ENCODE measurements around the gene UNC5A. TPM values are rescaled to one million over a fixed set of nuclear protein-coding genes. Genes with fewer than 3 reads are reported as not detected.

UNC5A gene
- total and polyA plus RNA-seq, 7 donors: 0.03 to 0.25 (median 0.10) TPM; not detected in 4

DNA sequence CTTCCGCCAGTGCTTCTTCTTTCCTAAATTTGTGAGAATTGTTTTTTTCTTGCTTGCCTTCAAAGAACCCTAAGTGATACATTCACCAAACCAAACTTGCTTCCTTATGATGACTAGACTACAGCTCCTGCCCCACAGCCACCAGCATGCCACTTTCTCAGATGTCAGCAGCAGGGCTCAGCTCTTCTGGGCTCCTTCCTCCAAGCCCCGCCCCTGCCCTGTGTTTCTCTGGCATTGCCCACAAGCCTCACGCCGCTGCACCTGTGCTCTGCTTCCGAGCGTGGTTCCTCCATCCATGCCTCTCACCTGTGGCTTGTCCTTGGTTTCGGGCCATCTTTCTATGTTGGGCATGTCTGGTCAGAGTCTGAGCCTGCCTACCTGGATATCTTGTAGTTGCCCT is 10.6 kb downstream of the UNC5A start:
- Histone ChIP-seq H3K9me3 (no peaks in the 10 kb centered on the region), H3K4me1 (no peaks in the 10 kb centered on the region), H3K36me3 (ENCODE audit: insufficient read depth in 1 of 2, low read depth in 1 of 2) (no peaks in the 10 kb centered on the region), H3K27me3 (ENCODE audit: insufficient read depth in 3 of 3, low read length in 2 of 3) (peaks cover 0 to 70% (median 21%) of the 10 kb centered on the region in 3 donors), H3K4me3 (no peak overlapping the region), H3K27ac (no peak overlapping the region)
- intact Hi-C loops (cut with DNase I): no loop called here
- TF ChIP-seq, protein P1, sequence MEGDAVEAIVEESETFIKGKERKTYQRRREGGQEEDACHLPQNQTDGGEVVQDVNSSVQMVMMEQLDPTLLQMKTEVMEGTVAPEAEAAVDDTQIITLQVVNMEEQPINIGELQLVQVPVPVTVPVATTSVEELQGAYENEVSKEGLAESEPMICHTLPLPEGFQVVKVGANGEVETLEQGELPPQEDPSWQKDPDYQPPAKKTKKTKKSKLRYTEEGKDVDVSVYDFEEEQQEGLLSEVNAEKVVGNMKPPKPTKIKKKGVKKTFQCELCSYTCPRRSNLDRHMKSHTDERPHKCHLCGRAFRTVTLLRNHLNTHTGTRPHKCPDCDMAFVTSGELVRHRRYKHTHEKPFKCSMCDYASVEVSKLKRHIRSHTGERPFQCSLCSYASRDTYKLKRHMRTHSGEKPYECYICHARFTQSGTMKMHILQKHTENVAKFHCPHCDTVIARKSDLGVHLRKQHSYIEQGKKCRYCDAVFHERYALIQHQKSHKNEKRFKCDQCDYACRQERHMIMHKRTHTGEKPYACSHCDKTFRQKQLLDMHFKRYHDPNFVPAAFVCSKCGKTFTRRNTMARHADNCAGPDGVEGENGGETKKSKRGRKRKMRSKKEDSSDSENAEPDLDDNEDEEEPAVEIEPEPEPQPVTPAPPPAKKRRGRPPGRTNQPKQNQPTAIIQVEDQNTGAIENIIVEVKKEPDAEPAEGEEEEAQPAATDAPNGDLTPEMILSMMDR (IDR thresholded peaks at IDR 0.05): no peak
- peak in 1 of 2 donors; percentile 18 for DNase-seq
- ATAC-seq: no peak
- WGBS, 3 donors: 74 to 83% (median 80%) methylated on average over 7 of the region's 7 CpGs

DNA sequence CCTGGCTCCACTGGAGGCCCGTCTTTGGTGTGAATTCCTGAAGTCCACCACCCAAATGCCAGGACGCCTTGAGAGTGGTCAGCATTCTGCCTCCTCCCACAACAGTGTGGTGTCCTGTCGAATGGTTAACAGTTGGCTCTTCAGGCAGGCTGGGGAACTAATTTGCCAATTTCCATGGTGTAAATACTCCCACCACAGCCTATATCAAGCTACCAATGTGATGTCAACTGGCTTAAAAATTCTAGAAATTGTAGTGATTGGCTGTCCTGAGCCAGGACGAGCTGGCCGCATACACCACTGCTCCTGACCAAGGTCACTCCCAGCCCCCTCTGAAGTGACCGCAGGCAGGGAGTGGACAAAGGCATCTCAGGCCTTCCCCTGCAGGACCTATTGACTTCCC is 11.1 kb downstream of the UNC5A start:
- no peak for ATAC-seq
- WGBS, 3 donors: 79 to 81% (median 79%) methylated on average over 6 of the region's 6 CpGs
- Histone ChIP-seq H3K9me3 (no peaks in the 10 kb centered on the region), H3K36me3 (ENCODE audit: insufficient read depth in 1 of 2, low read depth in 1 of 2) (no peaks in the 10 kb centered on the region), H3K27me3 (ENCODE audit: insufficient read depth in 3 of 3, low read length in 2 of 3) (peaks cover 0 to 65% (median 17%) of the 10 kb centered on the region in 3 donors), H3K4me3 (no peak overlapping the region), H3K4me1 (no peaks in the 10 kb centered on the region), H3K27ac (no peak overlapping the region)
- TF ChIP-seq, protein P1 (IDR thresholded peaks at IDR 0.05): no peak
- intact Hi-C loops (cut with DNase I): no loop called here
- no peak for DNase-seq

DNA sequence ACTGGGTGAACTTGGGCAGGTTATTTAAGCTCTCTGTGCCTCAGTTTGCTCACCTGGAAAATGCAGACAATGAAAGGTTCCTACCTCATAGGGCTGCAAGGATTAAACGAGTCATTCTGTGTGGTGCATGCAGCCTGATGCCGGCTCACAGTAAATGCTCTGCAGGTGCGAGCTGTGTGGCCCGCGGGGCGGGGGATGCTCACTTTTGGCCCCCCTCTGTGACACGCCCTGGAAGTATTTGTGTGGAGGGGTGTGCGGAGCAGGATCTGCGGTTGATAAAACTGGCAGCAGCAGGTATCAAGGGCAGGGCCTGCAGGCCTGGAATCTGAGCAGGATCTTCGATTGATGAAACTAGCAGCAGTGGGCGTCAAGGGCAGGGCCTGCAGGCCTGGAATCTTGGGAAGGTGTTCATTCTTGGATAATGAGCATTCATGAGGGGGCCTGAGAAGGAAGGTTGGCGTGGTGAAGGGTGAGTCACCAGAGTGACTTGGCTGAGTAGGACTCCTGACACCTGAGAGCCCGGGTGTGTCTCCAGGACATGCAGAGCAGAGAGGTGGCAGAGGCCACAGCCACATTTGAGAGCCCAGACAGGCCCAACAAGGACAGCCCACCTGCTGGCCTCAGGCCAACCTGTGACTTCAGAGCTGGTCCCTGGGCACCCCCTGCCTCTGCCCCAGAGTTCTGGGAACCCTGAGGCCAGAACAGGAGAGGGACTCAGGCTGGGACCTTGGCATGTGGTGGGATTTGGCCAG is 11.9 kb downstream of the UNC5A start:
- Histone ChIP-seq H3K27me3 (ENCODE audit: insufficient read depth in 3 of 3, low read length in 2 of 3) (peaks cover 0 to 59% (median 15%) of the 10 kb centered on the region in 3 donors), H3K27ac (no peak overlapping the region), H3K9me3 (no peaks in the 10 kb centered on the region), H3K36me3 (ENCODE audit: insufficient read depth in 1 of 2, low read depth in 1 of 2) (no peaks in the 10 kb centered on the region), H3K4me3 (no peak overlapping the region), H3K4me1 (no peaks in the 10 kb centered on the region)
- intact Hi-C loops (cut with DNase I): no loop called here
- TF ChIP-seq, protein P1 (IDR thresholded peaks at IDR 0.05): no peak
- ATAC-seq (no peak), DNase-seq (peak in 1 of 2 donors; percentile 45)
- 82 to 88% (median 82%) methylated on average over 13 of the region's 13 CpGs for WGBS, 3 donors

- intact Hi-C loops (cut with DNase I): no loop called here
- Histone ChIP-seq H3K4me1 (no peaks in the 10 kb centered on the region), H3K4me3 (no peak overlapping the region), H3K27ac (no peak overlapping the region), H3K27me3 (ENCODE audit: insufficient read depth in 3 of 3, low read length in 2 of 3) (peaks cover 0 to 51% (median 11%) of the 10 kb centered on the region in 3 donors), H3K36me3 (ENCODE audit: insufficient read depth in 1 of 2, low read depth in 1 of 2) (no peaks in the 10 kb centered on the region), H3K9me3 (no peaks in the 10 kb centered on the region)
- ATAC-seq (no peak), DNase-seq (peak in 1 of 2 donors; percentile 31)
- WGBS, 3 donors: 69 to 74% (median 73%) methylated on average over 21 of the region's 21 CpGs
- TF ChIP-seq, protein P1 (IDR thresholded peaks at IDR 0.05): no peak
These were observed 12.6 kb downstream of the UNC5A start for GRCh38 chr5:176822793-176823481.
